Smooth muscle cell (in vitro differentiated cells): ENCODE measurements around the gene DUSP22. TPM values are rescaled to one million over a fixed set of nuclear protein-coding genes. Genes with fewer than 3 reads are reported as not detected.

Source experiments
- DNase-seq: peaks from one replicate; lab custom pipeline; 2025; ENCODE audit not compliant: unreplicated experiment; lab: John Stamatoyannopoulos, UW
- H2AFZ ChIP-seq: fragments of 200-600 bp; sonication (generic); 2 replicates; pipeline ENCODE4 v1.6.0; 2016; ENCODE audit warnings: antibody characterized with exemption, low read depth, mild to moderate bottlenecking
- H3F3A ChIP-seq: fragments of 200-600 bp; sonication (generic); 2 replicates; pipeline ENCODE4 v1.6.0; 2017; ENCODE audit warnings: antibody characterized with exemption, low read depth
- H3K27ac ChIP-seq: fragments of 200-600 bp; sonication (generic); 2 replicates; pipeline ENCODE4 v1.5.1; 2016; ENCODE audit warnings: low read depth, mild to moderate bottlenecking
- H3K27me3 ChIP-seq: fragments of 200-600 bp; sonication (generic); 2 replicates; pipeline ENCODE4 v1.6.1; 2016; ENCODE audit warnings: low read depth, mild to moderate bottlenecking
- H3K36me3 ChIP-seq: fragments of 200-600 bp; sonication (generic); 2 replicates; pipeline ENCODE4 v1.5.1; 2016; ENCODE audit warnings: low read depth
- H3K4me1 ChIP-seq: fragments of 200-600 bp; sonication (generic); 2 replicates; pipeline ENCODE4 v1.5.1; 2016; ENCODE audit warnings: low read depth
- H3K4me2 ChIP-seq: fragments of 200-600 bp; sonication (generic); 2 replicates; pipeline ENCODE4 v1.6.0; 2016; ENCODE audit warnings: mild to moderate bottlenecking
- H3K4me3 ChIP-seq: fragments of 200-600 bp; sonication (generic); 2 replicates; pipeline ENCODE4 v1.5.1; 2016; ENCODE audit warnings: mild to moderate bottlenecking
- H3K79me2 ChIP-seq: fragments of 200-600 bp; sonication (generic); 2 replicates; pipeline ENCODE4 v1.6.0; 2016; ENCODE audit warnings: low read depth, mild to moderate bottlenecking
- H3K9ac ChIP-seq: fragments of 200-600 bp; sonication (generic); 2 replicates; pipeline ENCODE4 v1.6.0; 2016; ENCODE audit warnings: low read depth
- H3K9me3 ChIP-seq: fragments of 200-600 bp; sonication (generic); replicated peaks from 2 replicates; pipeline ENCODE4 v1.5.1; 2016; ENCODE audit warnings: low read depth
- H4K20me1 ChIP-seq: fragments of 200-600 bp; sonication (generic); 2 replicates; pipeline ENCODE4 v1.6.0; 2016; ENCODE audit warnings: low read depth
- CTCF ChIP-seq: fragments of 200-600 bp; sonication (generic); IDR thresholded peaks from 2 replicates; pipeline ENCODE4 v1.5.1; 2017; ENCODE audit warnings: borderline replicate concordance, mild to moderate bottlenecking, antibody characterized with exemption; ENCODE audit not compliant: insufficient read depth, poor library complexity, severe bottlenecking
- WGBS: methylation state at CpG from one replicate; pipeline ENCODE4 v1.1.7; 2016; ENCODE audit warnings: low lambda C conversion rate; 5-methylcytosine and 5-hydroxymethylcytosine counted together
- polyA plus RNA-seq: library from polyadenylated mRNA; unstranded; fragments of >200 nt; fragmentation: Nextera tagmentation; extraction: Ambion mirVana; gene quantifications from 2 replicates; pipeline ENCODE4 v1.2.1, GENCODE V29; 2016
- total RNA-seq: library from RNA; depleted of rRNA; stranded (reverse); fragments of >200 nt; gene quantifications from 2 replicates; pipeline ENCODE4 v1.2.3, GENCODE V29; 2014

The DUSP22 gene
- total and polyA plus RNA-seq, 2 experiments from 2014 or later: 16.3 to 19.1 TPM

GRCh38 chr6:388202-388903, 96.1 kb downstream of the DUSP22 start:
- Histone ChIP-seq H3K4me3 (no peak overlapping the region), H3K36me3 (no peaks in the 10 kb centered on the region), H3K9me3 (no peaks in the 10 kb centered on the region), H4K20me1 (no peaks in the 10 kb centered on the region), H3K27ac (no peak overlapping the region), H3K9ac (no peak overlapping the region), H2AFZ (no peak overlapping the region), H3K79me2 (no peaks in the 10 kb centered on the region), H3F3A (no peaks in the 10 kb centered on the region), H3K4me2 (no peak overlapping the region), H3K27me3 (peaks cover 83% of the 10 kb centered on the region), H3K4me1 (peaks cover under 1% of the 10 kb centered on the region)
- TF ChIP-seq CTCF: no peak
- DNase-seq: no peak
- WGBS: 88% methylated on average over 10 of the region's 10 CpGs

GRCh38 chr6:389143-389542, 96.9 kb downstream of the DUSP22 start:
- 88% methylated on average over 7 of the region's 7 CpGs for WGBS
- Histone ChIP-seq H3F3A (no peaks in the 10 kb centered on the region), H3K79me2 (no peaks in the 10 kb centered on the region), H3K4me2 (no peak overlapping the region), H3K9ac (no peak overlapping the region), H3K4me1 (peaks cover 7% of the 10 kb centered on the region), H3K27me3 (peaks cover 84% of the 10 kb centered on the region), H3K9me3 (no peaks in the 10 kb centered on the region), H4K20me1 (no peaks in the 10 kb centered on the region), H2AFZ (no peak overlapping the region), H3K4me3 (no peak overlapping the region), H3K36me3 (no peaks in the 10 kb centered on the region), H3K27ac (no peak overlapping the region)
- DNase-seq: no peak
- TF ChIP-seq CTCF: no peak

- Histone ChIP-seq H3K4me2 (no peak overlapping the region), H3K27me3 (peaks cover 84% of the 10 kb centered on the region), H3K4me3 (no peak overlapping the region), H3K79me2 (no peaks in the 10 kb centered on the region), H3K27ac (no peak overlapping the region), H3K4me1 (peaks cover 7% of the 10 kb centered on the region), H3K9ac (no peak overlapping the region), H4K20me1 (no peaks in the 10 kb centered on the region), H3K9me3 (no peaks in the 10 kb centered on the region), H2AFZ (no peak overlapping the region), H3F3A (no peaks in the 10 kb centered on the region), H3K36me3 (no peaks in the 10 kb centered on the region)
- DNase-seq: no peak
- TF ChIP-seq CTCF: no peak
- WGBS: 74% methylated on average over 8 of the region's 8 CpGs
Observed at GRCh38 chr6:389622-390021, 97.3 kb downstream of the DUSP22 start.
